HG02973 (cell line): ENCODE data around the gene MTAP.

Experiments
- ATAC-seq: cut with Tn5 transposase; IDR thresholded peaks from one replicate; pipeline ENCODE4 v1.9.1; 2021; ENCODE audit warnings: moderate library complexity; ENCODE audit not compliant: unreplicated experiment

Gene MTAP

DNA sequence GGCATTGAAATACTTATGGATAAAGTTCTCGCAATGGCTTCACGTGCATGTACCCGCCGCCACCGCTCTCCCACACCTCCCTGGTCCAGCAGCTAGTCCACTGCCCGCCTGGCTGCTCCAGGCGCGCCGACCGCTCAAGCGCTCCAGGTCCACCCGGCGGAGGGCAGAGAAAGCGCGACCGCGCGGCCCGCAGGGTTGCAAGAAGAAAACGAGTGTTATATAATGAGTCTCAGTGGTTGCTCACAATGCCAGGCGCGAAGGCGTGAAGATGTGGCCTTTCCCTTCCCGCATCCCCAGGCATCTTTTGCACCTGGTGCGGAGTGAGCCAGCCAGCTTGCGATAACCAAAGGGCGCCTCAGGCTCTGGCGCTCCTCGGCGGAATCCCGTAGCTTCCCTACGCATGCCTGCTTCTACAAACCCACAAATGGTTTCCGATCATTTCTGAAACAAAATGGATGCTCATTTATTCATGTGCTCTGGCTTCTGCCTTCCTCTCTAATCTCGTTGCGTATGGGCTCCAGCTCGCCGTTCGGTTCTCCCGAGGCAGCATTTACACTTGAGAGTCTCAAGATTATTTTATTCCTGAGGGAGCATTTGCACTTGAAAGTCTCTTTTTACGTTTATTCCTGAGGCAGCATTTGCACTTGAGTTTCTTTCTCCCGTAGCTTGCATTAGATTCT, 166.0 kb downstream of the MTAP start:
- ATAC-seq = no peak

DNA sequence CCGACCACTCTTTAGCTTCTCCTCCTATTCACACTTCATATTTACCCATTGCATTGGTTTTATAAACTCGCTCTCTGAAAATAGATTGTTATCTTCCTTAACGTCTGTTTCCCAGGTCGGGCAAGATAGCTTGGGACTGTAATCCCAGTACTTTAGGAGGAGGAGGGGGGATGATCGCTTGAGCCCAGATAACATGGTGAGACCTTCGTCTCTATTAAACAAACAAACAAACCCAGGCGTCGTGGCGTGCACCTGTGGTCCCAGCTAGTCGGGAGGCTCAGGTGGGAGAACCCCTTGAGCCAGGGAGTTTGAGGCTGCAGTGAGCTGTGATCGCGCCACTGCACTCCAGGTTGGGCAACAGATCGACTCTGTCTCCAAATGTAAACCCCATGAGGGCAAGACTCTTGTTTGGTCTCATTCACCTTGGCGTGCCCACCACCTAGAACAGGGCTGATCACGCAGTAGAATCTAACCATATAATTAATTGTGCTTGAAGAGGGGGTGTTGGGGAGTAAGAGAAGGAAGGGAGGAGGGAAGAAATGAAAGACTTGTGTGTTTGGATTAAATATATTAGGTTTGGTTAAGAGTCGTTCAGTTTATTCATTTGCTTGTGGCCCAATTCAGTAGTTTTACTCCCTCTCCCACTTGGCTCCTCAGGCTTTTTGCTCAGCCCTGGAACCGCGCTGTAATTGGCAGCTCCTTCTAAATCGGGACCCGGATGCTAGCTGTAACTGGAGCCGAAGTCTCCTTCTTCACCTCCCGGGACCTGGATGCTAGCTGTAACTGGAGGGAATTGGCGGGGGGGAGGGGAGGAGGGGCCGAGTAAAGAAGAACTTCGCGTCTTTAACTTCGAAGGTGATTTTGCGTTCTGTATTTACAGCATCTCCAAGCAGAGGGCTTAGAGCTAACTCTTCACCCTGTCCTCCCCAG, 166.8 kb downstream of the MTAP start:
- no peak for ATAC-seq

DNA sequence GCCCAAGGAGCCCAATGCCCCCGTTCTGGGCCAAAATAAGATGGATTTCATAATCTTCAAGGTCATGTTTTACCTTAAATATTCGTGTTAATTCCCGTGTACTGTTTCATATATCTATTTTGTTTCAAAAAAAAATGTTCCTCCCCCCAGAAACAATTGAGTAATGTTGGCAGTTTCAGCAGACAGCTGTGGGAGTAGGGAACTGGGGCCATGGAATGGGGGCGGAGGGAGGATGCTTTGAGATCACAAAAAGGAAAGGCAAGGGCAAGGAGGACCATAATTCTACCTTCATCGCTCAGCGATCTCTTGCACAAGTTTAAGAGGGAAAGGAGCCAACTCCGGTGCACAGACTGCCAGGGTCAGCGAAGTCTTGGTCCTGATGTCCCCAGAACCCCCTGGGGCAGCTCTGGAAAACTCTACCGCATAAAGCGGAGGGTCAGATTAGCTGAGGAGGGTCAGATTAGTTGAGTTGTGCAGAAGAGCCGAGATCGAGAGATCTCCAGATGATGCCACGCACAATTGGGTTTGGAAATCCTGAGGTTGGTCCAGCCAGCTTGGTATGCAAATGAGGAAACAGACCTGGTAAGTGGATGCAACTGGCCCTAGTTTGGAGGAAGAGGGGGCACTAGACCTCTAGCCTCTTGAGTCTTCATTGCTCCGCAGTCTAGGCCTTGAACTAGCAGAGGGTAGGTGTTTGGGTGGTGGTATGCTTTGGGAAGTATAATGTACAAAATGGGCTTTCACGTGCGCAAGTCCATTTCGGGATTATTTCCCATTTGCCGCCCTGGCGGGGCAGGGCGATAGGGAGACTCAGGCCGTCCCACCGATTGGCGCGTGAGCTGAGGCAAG, 167.7 kb downstream of the MTAP start:
- no peak for ATAC-seq

DNA sequence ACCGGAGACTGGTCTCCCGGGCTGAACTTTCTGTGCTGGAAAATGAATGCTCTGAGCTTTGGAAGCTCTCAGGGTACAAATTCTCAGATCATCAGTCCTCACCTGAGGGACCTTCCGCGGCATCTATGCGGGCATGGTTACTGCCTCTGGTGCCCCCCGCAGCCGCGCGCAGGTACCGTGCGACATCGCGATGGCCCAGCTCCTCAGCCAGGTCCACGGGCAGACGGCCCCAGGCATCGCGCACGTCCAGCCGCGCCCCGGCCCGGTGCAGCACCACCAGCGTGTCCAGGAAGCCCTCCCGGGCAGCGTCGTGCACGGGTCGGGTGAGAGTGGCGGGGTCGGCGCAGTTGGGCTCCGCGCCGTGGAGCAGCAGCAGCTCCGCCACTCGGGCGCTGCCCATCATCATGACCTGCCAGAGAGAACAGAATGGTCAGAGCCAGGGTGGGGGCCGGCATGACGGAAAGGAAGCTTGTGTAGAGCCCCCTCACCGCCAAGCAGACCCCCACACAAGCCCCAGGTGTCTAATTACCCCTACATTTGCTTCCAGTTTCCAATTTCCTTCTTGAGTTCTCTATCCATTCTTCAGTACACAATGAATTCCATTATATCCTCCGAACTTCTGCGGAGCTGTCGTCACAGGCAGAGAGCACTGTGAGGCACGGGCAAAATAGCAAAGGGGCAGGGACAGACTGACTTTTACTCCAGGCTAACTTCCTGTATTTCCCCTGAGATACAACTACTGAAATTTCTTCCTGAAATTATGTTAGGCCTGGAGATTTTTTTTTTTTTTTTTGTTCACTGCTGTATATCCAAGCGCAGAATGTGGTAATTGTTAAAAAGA, 168.6 kb downstream of the MTAP start:
- no peak for ATAC-seq

DNA sequence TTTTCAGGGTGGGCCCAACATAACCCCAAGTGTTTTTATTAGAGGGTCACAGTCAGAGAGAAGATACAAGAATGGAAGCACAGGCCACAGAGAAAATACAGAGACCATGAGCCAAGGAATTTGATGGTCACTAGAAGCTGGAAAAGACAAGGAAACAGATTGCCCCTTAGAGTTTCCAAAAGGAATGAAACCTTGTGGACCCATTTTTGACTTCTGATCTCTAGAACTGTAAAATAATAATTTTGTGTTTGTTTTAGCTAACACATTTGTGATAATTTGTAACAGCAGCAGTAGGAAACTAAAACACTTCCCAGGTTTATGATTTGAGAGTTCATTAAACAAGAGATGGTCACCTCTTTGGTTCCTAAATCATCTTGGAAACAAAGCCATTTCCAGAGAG, 169.9 kb downstream of the MTAP start:
- no peak for ATAC-seq

DNA sequence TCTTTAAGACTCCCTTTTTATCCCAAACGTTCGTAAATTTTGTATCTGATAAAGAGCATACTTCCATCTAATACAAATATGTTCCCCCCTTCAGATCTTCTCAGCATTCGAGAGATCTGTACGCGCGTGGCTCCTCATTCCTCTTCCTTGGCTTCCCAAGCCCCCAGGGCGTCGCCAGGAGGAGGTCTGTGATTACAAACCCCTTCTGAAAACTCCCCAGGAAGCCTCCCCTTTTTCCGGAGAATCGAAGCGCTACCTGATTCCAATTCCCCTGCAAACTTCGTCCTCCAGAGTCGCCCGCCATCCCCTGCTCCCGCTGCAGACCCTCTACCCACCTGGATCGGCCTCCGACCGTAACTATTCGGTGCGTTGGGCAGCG, 171.9 kb downstream of the MTAP start:
- ATAC-seq = no peak

DNA sequence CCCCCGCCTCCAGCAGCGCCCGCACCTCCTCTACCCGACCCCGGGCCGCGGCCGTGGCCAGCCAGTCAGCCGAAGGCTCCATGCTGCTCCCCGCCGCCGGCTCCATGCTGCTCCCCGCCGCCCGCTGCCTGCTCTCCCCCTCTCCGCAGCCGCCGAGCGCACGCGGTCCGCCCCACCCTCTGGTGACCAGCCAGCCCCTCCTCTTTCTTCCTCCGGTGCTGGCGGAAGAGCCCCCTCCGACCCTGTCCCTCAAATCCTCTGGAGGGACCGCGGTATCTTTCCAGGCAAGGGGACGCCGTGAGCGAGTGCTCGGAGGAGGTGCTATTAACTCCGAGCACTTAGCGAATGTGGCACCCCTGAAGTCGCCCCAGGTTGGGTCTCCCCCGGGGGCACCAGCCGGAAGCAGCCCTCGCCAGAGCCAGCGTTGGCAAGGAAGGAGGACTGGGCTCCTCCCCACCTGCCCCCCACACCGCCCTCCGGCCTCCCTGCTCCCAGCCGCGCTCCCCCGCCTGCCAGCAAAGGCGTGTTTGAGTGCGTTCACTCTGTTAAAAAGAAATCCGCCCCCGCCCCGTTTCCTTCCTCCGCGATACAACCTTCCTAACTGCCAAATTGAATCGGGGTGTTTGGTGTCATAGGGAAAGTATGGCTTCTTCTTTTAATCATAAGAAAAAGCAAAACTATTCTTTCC, 172.4 kb downstream of the MTAP start:
- peak; percentile 63 for ATAC-seq

DNA sequence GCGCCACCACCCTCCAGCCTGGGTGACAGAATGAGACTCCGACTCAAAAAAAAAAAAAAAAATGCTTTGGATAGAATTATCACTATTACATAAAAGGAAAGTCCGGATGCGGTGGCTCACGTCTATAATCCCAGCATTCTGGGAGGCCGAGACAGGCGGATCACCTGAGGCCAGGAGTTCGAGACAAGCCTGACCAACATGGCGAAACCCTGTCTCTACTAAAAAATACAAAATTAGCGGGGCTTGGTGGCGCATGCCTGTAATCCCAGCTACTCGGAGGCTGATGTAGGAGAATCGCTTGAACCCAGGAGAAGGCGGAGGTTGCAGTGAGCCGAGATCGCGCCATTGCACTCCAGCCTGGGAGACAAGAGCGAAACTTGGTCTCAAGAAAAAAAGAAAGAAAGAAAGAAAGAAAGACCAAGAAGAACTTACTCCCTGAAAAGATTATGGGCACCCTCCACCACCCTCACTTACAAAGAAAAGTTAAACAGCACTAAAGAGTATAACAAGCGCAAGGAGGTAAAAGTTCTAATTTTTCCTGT, 174.0 kb downstream of the MTAP start:
- ATAC-seq = no peak

DNA sequence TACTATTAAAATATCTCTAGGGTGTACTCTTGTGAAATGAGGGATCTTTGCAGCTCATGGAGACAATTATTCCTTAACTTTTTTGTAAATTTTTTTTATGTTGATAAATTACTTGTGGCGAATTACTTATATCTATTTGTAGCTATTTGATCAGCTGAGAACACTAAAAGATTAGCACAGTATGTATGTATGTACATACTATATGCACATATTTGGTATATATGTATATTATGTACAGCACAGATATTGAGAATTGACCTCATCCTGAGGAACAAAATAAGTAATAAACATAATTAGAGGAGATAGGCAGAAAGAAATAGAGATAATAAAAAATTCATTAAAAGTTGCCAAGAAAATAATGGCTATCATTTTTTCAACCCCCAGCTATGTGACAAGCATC, 180.0 kb downstream of the MTAP start:
- no peak for ATAC-seq

DNA sequence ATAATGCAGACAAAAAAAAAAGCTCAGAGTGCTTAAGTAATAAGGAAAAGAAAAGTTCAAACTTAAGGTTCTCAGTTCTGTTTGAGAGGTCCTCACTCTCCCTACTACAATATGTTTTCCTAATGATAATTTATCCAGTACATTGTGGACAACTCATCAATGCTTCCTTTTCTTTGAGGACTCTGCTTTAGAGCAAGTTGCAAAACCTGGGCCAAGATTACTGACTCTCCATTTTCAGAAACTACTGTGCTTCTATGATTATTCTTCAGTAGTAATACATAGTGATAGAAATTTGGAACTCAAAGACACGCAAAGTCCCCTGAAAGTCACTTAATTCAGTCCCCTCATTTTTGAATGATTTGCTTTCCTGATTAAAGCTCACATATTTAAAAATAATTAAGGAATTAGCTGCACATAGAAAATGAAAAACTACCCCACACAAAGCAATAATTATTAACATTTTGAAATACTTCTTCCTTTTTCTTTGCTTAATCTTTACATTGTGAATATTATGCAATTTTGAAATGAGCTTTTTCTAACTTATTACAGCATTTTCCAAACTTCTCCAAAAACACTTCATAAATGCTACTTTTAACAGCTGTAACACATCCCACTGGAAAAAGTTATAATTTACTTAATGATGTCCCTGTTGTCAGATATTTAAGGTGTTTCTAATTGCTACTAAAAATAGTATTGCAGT, 180.6 kb downstream of the MTAP start:
- ATAC-seq = no peak

DNA sequence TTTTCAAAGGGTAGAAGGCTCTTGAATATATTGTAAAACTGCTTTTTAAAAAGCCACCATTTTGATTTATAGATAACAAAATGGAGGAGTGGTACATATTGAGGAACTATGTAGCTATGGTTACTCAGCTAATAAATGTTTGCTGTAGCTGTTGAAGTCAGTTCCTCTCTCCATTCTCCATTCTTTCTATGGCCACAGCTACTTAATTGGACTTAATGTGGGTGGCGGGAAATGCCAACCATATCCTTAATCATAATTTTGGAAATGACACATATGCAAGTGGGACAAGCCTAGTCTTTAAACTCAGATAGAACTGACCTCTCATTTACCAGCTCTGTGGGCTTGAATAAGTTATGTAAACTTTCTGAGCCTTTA, 181.1 kb downstream of the MTAP start:
- no peak for ATAC-seq

DNA sequence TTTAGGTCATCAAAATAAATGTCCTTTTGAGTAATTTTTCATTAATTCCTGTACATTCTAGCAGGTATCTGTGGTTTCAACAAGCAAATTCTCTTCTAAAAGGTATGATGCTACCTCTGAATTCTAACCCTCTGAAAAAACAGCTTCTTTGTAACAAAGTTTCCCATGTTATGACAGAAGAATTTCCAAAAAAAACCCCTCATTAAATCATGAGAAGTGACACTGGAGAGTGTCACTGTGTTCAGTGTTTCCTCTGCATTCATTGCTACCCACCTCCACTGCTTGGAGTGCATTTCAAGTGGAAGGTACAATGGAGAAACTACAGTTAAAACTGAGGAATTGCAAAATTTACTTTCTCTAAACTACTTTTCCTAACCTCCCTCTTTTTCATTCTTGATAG, 181.7 kb downstream of the MTAP start:
- no peak for ATAC-seq

DNA sequence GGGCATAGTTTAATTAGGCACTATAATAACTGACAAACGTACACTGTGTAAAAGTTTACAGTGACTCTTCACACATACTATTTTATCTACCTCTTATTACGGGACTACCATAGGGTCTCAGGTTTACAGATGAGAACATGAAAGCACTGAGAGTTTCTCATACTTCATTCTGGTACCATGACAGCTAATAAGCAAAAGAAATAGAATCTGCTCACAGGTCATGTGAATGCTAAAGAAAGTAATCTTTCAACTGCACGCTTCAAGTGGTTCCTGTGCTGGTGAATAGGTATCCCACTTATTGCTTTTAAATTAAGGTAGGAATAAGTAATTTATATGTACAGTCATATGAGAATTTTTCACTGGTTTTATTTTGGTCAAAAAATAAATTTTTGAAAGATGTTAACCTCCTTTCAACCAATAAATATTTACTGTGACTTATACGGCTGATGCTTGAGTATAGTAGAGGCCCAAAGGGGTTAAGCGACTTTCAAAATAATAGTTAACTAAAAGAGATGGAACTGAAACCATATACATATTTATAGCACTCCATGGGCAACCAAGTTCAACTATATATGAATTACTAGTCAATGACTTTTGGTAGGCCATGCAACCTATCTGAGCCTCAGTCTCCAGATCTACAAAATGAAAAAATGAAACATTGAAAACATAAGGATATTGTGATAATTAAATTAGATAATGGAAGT, 183.7 kb downstream of the MTAP start:
- no peak for ATAC-seq
